CD14-positive monocyte (primary cell): ENCODE data around the gene ACSF3. TPM values are rescaled to one million over a fixed set of nuclear protein-coding genes. Genes with fewer than 3 reads are reported as not detected.
A peak's percentile ranks its signal among the peaks of the same experiment; 100 is the strongest.
"Not testable (repeated sequence)": the region's sequence is repeated elsewhere in the genome, so short reads cannot be mapped to it uniquely, and the experiment has no call there.

Experiments
- DNase-seq, 3 donors: peaks; one replicate each; pipeline ENCODE4 v3.0.0-alpha.2; 2011 to 2022
- H2AFZ ChIP-seq: 2 replicates; pipeline ENCODE4 v1.6.0; 2012; ENCODE audit warnings: mild to moderate bottlenecking, low read depth, low read length, inconsistent platforms; ENCODE audit not compliant: insufficient read depth, poor library complexity, severe bottlenecking
- H3K27ac ChIP-seq, 2 donors: 1 replicate in 1 of 2; 2 replicates in 1 of 2; pipeline ENCODE4 v1.5.1; 2012 to 2013; ENCODE audit warnings: low read length in 2 of 2, control low read depth in 1 of 2, inconsistent platforms in 1 of 2, low read depth in 1 of 2, mild to moderate bottlenecking in 1 of 2
- H3K27me3 ChIP-seq, 2 donors: one replicate each; pipeline versions ENCODE4 v1.6.0 to v1.6.1; 2011 to 2013; ENCODE audit warnings: low read length in 2 of 2; ENCODE audit not compliant: control insufficient read depth in 2 of 2, insufficient read depth in 2 of 2
- H3K36me3 ChIP-seq, 2 donors: replicated peaks in 1 of 2; 1 replicate in 1 of 2; 2 replicates in 1 of 2; pipeline versions ENCODE4 v1.5.1 to v1.6.1; 2012 to 2013; ENCODE audit warnings: low read length in 2 of 2, control low read depth in 1 of 2, inconsistent platforms in 1 of 2, mild to moderate bottlenecking in 1 of 2; ENCODE audit not compliant: insufficient read depth in 2 of 2, control insufficient read depth in 1 of 2
- H3K4me1 ChIP-seq, 2 donors: 1 replicate in 1 of 2; 2 replicates in 1 of 2; pipeline versions ENCODE4 v1.5.1 to v1.6.1; 2012 to 2013; ENCODE audit warnings: low read length in 2 of 2, control low read depth in 1 of 2, inconsistent platforms in 1 of 2, mild to moderate bottlenecking in 1 of 2, moderate library complexity in 1 of 2; ENCODE audit not compliant: insufficient read depth in 2 of 2, control insufficient read depth in 1 of 2
- H3K4me2 ChIP-seq: replicated peaks from 2 replicates; pipeline ENCODE3; 2012; ENCODE audit warnings: low read length, moderate library complexity, mild to moderate bottlenecking; ENCODE audit not compliant: poor library complexity, severe bottlenecking; ENCODE audit errors: extremely low read depth
- H3K4me3 ChIP-seq, 3 experiments: fragments of 200-600 bp in 1 of 3; sonication (generic) in 1 of 3; replicated peaks in 1 of 3; 1 replicate in 2 of 3; 2 replicates in 1 of 3; pipeline ENCODE4 v1.5.1; 2011 to 2013; ENCODE audit warnings: low read length in 3 of 3, mild to moderate bottlenecking in 3 of 3, control low read depth in 2 of 3, low read depth in 2 of 3, inconsistent platforms in 1 of 3, moderate library complexity in 1 of 3
- H3K79me2 ChIP-seq: 2 replicates; pipeline ENCODE4 v1.6.0; 2012; ENCODE audit warnings: mild to moderate bottlenecking, control low read depth, inconsistent platforms, low read length, moderate library complexity; ENCODE audit not compliant: insufficient read depth
- H3K9ac ChIP-seq: 2 replicates; pipeline ENCODE4 v1.6.0; 2017; ENCODE audit warnings: low read length, mild to moderate bottlenecking; ENCODE audit not compliant: insufficient read depth, poor library complexity, severe bottlenecking
- H3K9me3 ChIP-seq, 2 donors: replicated peaks in 1 of 2; 1 replicate in 1 of 2; 2 replicates in 1 of 2; pipeline versions ENCODE4 v1.5.1 to v1.6.1; 2012 to 2013; ENCODE audit warnings: low read length in 2 of 2, control low read depth in 1 of 2; ENCODE audit not compliant: control insufficient read depth in 1 of 2, insufficient read depth in 1 of 2
- H4K20me1 ChIP-seq: 2 replicates; pipeline ENCODE4 v1.6.0; 2012; ENCODE audit warnings: mild to moderate bottlenecking, low read length, control low read depth, moderate library complexity; ENCODE audit not compliant: insufficient read depth
- H3K27ac Mint-ChIP-seq, 7 donors: one replicate each; pipeline ENCODE4 v1.8.0; 2020; ENCODE audit warnings: mild to moderate bottlenecking in 7 of 7, mixed read lengths in 7 of 7, moderate library complexity in 6 of 7, inconsistent platforms in 2 of 7
- H3K27me3 Mint-ChIP-seq, 3 donors: one replicate each; pipeline ENCODE4 v1.8.0; 2021 to 2022; ENCODE audit warnings: low read depth in 3 of 3, mild to moderate bottlenecking in 3 of 3, mixed read lengths in 3 of 3, moderate library complexity in 3 of 3, inconsistent platforms in 1 of 3
- H3K36me3 Mint-ChIP-seq, 2 donors: one replicate each; pipeline ENCODE4 v1.8.0; 2020; ENCODE audit warnings: mixed read lengths in 2 of 2, inconsistent platforms in 1 of 2, mild to moderate bottlenecking in 1 of 2
- H3K4me1 Mint-ChIP-seq: one replicate; pipeline ENCODE4 v1.8.0; 2020; ENCODE audit warnings: mild to moderate bottlenecking, mixed read lengths
- H3K4me3 Mint-ChIP-seq, 2 donors: one replicate each; pipeline ENCODE4 v1.8.0; 2020; ENCODE audit warnings: mild to moderate bottlenecking in 2 of 2, mixed read lengths in 2 of 2, moderate library complexity in 1 of 2
- H3K9me3 Mint-ChIP-seq, 7 donors: one replicate each; pipeline ENCODE4 v1.8.0; 2020 to 2022; ENCODE audit warnings: mixed read lengths in 7 of 7, mild to moderate bottlenecking in 6 of 7, moderate library complexity in 6 of 7, inconsistent platforms in 2 of 7
- CTCF ChIP-seq: fragments of 200-600 bp; IDR thresholded peaks from one replicate; pipeline ENCODE4 v1.8.0; 2022; ENCODE audit warnings: antibody characterized with exemption, mild to moderate bottlenecking
- WGBS: methylation state at CpG from one replicate; pipeline ENCODE4 v1.1.5; 2013; ENCODE audit warnings: missing lambda C conversion rate; ENCODE audit not compliant: insufficient coverage; 5-methylcytosine and 5-hydroxymethylcytosine counted together
- intact Hi-C, 2 donors: fragments of 100-400 bp; cut with micrococcal nuclease; formaldehyde crosslinking; loops; one replicate each; pipeline versions ENCODE4 v1.15.0 to v1.15.1; 2023
- polyA plus RNA-seq, 3 donors: library from polyadenylated mRNA; depleted of rRNA in 1 of 3; unstranded in 2 of 3; stranded (reverse) in 1 of 3; fragments of 300-500 nt in 2 of 3; fragments of >200 nt in 1 of 3; fragmentation: Illumina TruSeq in 2 of 3; gene quantifications; 1 replicate in 2 of 3; 2 replicates in 1 of 3; pipeline ENCODE4 v1.2.3, GENCODE V29; 2012 to 2021

The ACSF3 gene
- polyA plus RNA-seq, 3 donors, result 23.5 to 26.7 (median 26.4) TPM

GRCh38 chr16:89092013-89092412 is 1.6 kb upstream of the ACSF3 start:
- no peak overlapping the region for H3K4me3 Mint-ChIP-seq
- peaks cover 7 to 37% (median 29%) of the 10 kb centered on the region in 3 donors for H3K27me3 Mint-ChIP-seq
- H3K36me3 Mint-ChIP-seq, result peaks cover 8 to 11% of the 10 kb centered on the region in 2 donors
- Histone ChIP-seq H3K79me2 (peaks cover 29% of the 10 kb centered on the region), H3K4me1 (peaks cover 16 to 29% of the 10 kb centered on the region in 2 donors), H3K27ac (no peak overlapping the region), H3K36me3 (peaks cover 4 to 6% of the 10 kb centered on the region in 2 donors), H3K9me3 (no peaks in the 10 kb centered on the region), H3K27me3 (peaks cover 0 to 22% of the 10 kb centered on the region in 2 donors), H3K9ac (no peak overlapping the region), H4K20me1 (peaks cover 23% of the 10 kb centered on the region), H3K4me3 (no peak overlapping the region), H3K4me2 (no peak overlapping the region), H2AFZ (no peak overlapping the region)
- 94% methylated on average over 5 of the region's 7 CpGs for WGBS
- H3K9me3 Mint-ChIP-seq, result no peaks in the 10 kb centered on the region
- intact Hi-C loops, result loop anchor here (10.0 kb wide), 2 partner anchors 147 to 157 kb away; no protein-coding TSS in a partner anchor
- peaks cover 31% of the 10 kb centered on the region for H3K4me1 Mint-ChIP-seq
- no peak for TF ChIP-seq CTCF
- H3K27ac Mint-ChIP-seq, result no peak overlapping the region
- no peak for DNase-seq

- peak overlapping the region; percentile 95 for H3K4me2 ChIP-seq
- peaks cover 8 to 21% of the 10 kb centered on the region in 2 donors for H3K36me3 Mint-ChIP-seq
- peaks cover 10 to 35% (median 29%) of the 10 kb centered on the region in 3 donors for H3K27me3 Mint-ChIP-seq
- not testable (repeated sequence) for DNase-seq, H3K27ac ChIP-seq, H3K9me3 ChIP-seq, H3K36me3 ChIP-seq, H3K9me3 Mint-ChIP-seq
- peak overlapping the region; percentile 60 to 73 for H3K4me3 Mint-ChIP-seq
- H3K4me1 ChIP-seq, result peaks cover 16 to 41% of the 10 kb centered on the region in 2 donors
- H3K79me2 ChIP-seq, result peaks cover 41% of the 10 kb centered on the region
- peaks cover 35% of the 10 kb centered on the region for H4K20me1 ChIP-seq
- WGBS, result 55% methylated on average over 4 of the region's 15 CpGs
- peak overlapping the region; percentile 86 for H2AFZ ChIP-seq
- intact Hi-C loops, result loop anchor here (10.0 kb wide), 2 partner anchors 148 to 158 kb away; no protein-coding TSS in a partner anchor
- H3K27ac Mint-ChIP-seq, result peak overlapping the region in 1 of 7 donors; percentile 50
- peak overlapping the region; percentile 77 for H3K9ac ChIP-seq
- H3K4me3 ChIP-seq, result peak overlapping the region; percentile 22 to 88 (median 30)
- H3K27me3 ChIP-seq, result peaks cover 0 to 22% of the 10 kb centered on the region in 2 donors
- H3K4me1 Mint-ChIP-seq, result peaks cover 43% of the 10 kb centered on the region
These were observed 425 bp upstream of the ACSF3 start for GRCh38 chr16:89093252-89093601.
